Memory B cell (primary cell): ENCODE results near the gene ATG5.

ENCODE experiments used
- ATAC-seq: fragments of 150-1000 bp; cut with Tn5 transposase; 2 replicates; pipeline ENCODE4 v1.10.0; 2021; ENCODE audit warnings: low read depth, mild to moderate bottlenecking, moderate library complexity
- DNase-seq, 2 donors: peaks; one replicate each; pipeline ENCODE4 v3.0.0; 2022; ENCODE audit warnings: low spot score in 2 of 2
- H3K27ac Mint-ChIP-seq: one replicate; pipeline ENCODE4 v1.8.0; 2022; ENCODE audit warnings: mild to moderate bottlenecking, moderate library complexity, mixed read lengths
- H3K27me3 Mint-ChIP-seq: one replicate; pipeline ENCODE4 v1.8.0; 2022; ENCODE audit warnings: mixed read lengths
- H3K36me3 Mint-ChIP-seq: one replicate; pipeline ENCODE4 v1.8.0; 2022; ENCODE audit warnings: mild to moderate bottlenecking, mixed read lengths
- H3K4me1 Mint-ChIP-seq: one replicate; pipeline ENCODE4 v1.8.0; 2022; ENCODE audit warnings: mixed read lengths
- H3K4me3 Mint-ChIP-seq: one replicate; pipeline ENCODE4 v1.8.0; 2022; ENCODE audit warnings: mild to moderate bottlenecking, moderate library complexity, mixed read lengths
- H3K9me3 Mint-ChIP-seq: one replicate; pipeline ENCODE4 v1.8.0; 2022; ENCODE audit warnings: mixed read lengths

The ATG5 gene

GRCh38 chr6:106334646-106335448 is 9.3 kb upstream of the ATG5 start:
- H3K4me1 Mint-ChIP-seq, result peaks cover 5% of the 10 kb centered on the region
- DNase-seq (peak; percentile 33 to 41), ATAC-seq (peak; percentile 84)
- H3K27me3 Mint-ChIP-seq, result peaks cover 10% of the 10 kb centered on the region
- no peak overlapping the region for H3K27ac Mint-ChIP-seq
- no peaks in the 10 kb centered on the region for H3K9me3 Mint-ChIP-seq
- H3K4me3 Mint-ChIP-seq, result no peak overlapping the region
- no peaks in the 10 kb centered on the region for H3K36me3 Mint-ChIP-seq

DNA sequence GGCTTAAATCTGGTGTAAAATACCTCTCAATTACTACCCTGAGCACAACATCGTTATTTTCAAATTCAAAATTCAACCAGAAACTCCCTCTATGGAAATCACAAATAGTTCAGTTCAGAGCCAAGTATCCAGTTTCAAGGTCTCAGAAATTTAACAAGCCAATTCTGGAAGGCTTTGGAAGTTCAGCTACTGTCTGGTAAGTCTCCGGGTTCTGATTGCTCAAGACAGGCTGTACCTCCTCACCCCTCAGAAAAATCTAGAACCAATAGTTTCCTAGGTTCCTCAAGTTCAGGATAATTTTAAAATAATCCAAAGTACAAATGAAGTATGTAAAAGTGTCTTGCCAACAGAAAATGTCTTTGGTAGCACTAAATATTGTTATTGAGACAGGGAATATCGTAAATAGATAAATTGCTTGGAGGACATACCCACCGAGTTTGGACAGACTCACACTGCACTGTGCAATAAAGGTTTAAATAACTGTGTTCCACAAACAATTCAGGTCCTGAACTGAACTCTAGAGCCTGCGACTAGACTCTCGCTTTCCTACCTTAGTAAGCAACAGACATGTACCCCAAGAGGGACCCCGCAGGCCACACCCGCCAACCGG is 729 bp downstream of the ATG5 start:
- ATAC-seq (no peak), DNase-seq (no peak)
- H3K4me3 Mint-ChIP-seq, result peak overlapping the region; percentile 100
- H3K9me3 Mint-ChIP-seq, result no peaks in the 10 kb centered on the region
- H3K27me3 Mint-ChIP-seq, result peaks cover 9% of the 10 kb centered on the region
- H3K36me3 Mint-ChIP-seq, result peaks cover 2% of the 10 kb centered on the region
- peaks cover 29% of the 10 kb centered on the region for H3K4me1 Mint-ChIP-seq
- peak overlapping the region; percentile 99 for H3K27ac Mint-ChIP-seq

DNA sequence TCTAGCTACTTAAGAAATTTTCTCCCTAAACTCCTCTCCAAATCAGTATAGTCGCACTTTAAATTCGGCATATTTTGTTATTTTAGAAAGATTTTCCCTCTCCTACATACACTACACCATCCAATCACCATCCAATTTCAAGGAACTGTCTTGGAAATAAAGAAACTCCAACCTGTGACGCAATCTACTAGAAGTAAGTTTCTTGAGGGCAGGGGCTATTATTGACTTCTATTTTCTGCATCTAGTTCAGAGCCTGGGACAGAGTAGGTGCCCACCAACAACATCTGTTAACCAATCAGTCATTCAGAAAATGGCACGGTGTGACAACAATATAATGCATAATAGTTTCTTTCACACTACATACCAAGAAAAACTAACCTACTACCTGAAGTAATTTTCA is 3.6 kb downstream of the ATG5 start:
- ATAC-seq (no peak), DNase-seq (no peak)
- Mint-ChIP-seq H3K9me3 (no peaks in the 10 kb centered on the region), H3K36me3 (peaks cover 2% of the 10 kb centered on the region), H3K27me3 (no peaks in the 10 kb centered on the region), H3K4me1 (peaks cover 37% of the 10 kb centered on the region), H3K27ac (no peak overlapping the region), H3K4me3 (no peak overlapping the region)

GRCh38 chr6:106318851-106319250 is 6.7 kb downstream of the ATG5 start:
- no peak overlapping the region for H3K4me3 Mint-ChIP-seq
- no peaks in the 10 kb centered on the region for H3K27me3 Mint-ChIP-seq
- DNase-seq, result no peak
- H3K27ac Mint-ChIP-seq, result no peak overlapping the region
- H3K36me3 Mint-ChIP-seq, result peaks cover 13% of the 10 kb centered on the region
- H3K4me1 Mint-ChIP-seq, result peaks cover 35% of the 10 kb centered on the region
- no peaks in the 10 kb centered on the region for H3K9me3 Mint-ChIP-seq
- no peak for ATAC-seq

DNA sequence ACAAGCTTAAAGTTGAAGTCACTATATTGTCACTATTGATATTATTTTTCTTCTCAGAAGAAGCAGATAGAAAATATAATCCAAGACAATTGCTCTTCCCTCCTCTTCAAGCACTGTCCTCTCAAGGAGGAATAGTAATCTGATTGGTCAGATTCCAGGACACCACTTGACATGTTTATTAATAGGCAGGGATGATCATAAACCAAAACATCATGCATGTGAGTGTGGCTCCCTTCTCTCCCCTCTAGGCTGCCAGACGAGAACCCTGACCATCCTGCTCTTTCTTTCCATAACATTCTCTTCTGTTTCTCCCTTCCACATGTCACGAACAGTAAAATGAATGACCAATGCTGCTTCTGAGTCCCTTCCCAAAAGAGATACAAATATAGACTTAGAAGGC is 7.5 kb downstream of the ATG5 start:
- Mint-ChIP-seq H3K27ac (peak overlapping the region; percentile 8), H3K27me3 (no peaks in the 10 kb centered on the region)
- no peak for DNase-seq

GRCh38 chr6:106316375-106316766 is 9.2 kb downstream of the ATG5 start:
- Mint-ChIP-seq H3K27ac (no peak overlapping the region), H3K27me3 (no peaks in the 10 kb centered on the region), H3K9me3 (no peaks in the 10 kb centered on the region), H3K4me1 (peaks cover 34% of the 10 kb centered on the region), H3K36me3 (peaks cover 18% of the 10 kb centered on the region), H3K4me3 (no peak overlapping the region)
- DNase-seq (no peak), ATAC-seq (no peak)

More for the DNA sequence above, 7.5 kb downstream of the ATG5 start:
- no peaks in the 10 kb centered on the region for H3K9me3 Mint-ChIP-seq
- no peak overlapping the region for H3K4me3 Mint-ChIP-seq
- no peak for ATAC-seq
- peaks cover 34% of the 10 kb centered on the region for H3K4me1 Mint-ChIP-seq
- H3K36me3 Mint-ChIP-seq, result peaks cover 14% of the 10 kb centered on the region

- Mint-ChIP-seq H3K27me3 (no peaks in the 10 kb centered on the region), H3K4me1 (peaks cover 38% of the 10 kb centered on the region), H3K27ac (no peak overlapping the region), H3K4me3 (no peak overlapping the region), H3K36me3 (peaks cover 22% of the 10 kb centered on the region), H3K9me3 (no peaks in the 10 kb centered on the region)
- ATAC-seq, result no peak
- DNase-seq, result no peak
These were observed 9.7 kb downstream of the ATG5 start for GRCh38 chr6:106315765-106316374.

DNA sequence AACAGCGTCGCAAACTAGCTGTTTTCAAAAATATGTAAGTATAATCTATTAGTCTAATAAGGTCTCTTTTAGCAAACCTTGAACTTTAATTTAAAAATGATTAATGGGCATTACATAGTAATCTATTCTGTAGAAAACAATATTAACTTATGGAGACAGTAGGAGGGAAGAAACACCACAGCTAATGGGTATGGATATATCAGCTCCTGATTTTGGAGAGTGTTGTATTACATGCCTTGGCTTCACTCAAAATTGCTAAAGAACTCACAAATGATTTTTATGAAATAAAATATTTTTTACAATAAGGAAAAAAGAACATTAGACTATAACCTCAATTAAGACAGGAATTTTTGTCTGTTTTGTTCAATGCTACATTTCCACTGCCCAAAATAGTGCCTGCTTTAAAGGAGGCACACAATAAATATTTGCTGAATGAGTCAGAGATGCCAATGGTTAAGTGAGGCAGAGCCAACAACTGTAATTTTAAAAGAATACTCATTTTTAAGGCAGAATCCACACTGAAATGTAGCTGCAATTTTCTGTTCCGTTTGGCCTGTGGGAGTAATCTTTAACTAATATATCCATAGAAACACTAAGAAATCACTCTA is 15.7 kb downstream of the ATG5 start:
- no peaks in the 10 kb centered on the region for H3K27me3 Mint-ChIP-seq
- no peak overlapping the region for H3K4me3 Mint-ChIP-seq
- no peak for ATAC-seq
- peaks cover 20% of the 10 kb centered on the region for H3K4me1 Mint-ChIP-seq
- no peaks in the 10 kb centered on the region for H3K9me3 Mint-ChIP-seq
- DNase-seq, result no peak
- peaks cover 27% of the 10 kb centered on the region for H3K36me3 Mint-ChIP-seq
- no peak overlapping the region for H3K27ac Mint-ChIP-seq

- no peak overlapping the region for H3K27ac Mint-ChIP-seq
- ATAC-seq (no peak), DNase-seq (no peak)
- H3K4me1 Mint-ChIP-seq, result peaks cover 23% of the 10 kb centered on the region
- no peak overlapping the region for H3K4me3 Mint-ChIP-seq
- H3K27me3 Mint-ChIP-seq, result no peaks in the 10 kb centered on the region
- peaks cover 28% of the 10 kb centered on the region for H3K36me3 Mint-ChIP-seq
- H3K9me3 Mint-ChIP-seq, result no peaks in the 10 kb centered on the region
These were observed 16.6 kb downstream of the ATG5 start for GRCh38 chr6:106308985-106309384.

DNA sequence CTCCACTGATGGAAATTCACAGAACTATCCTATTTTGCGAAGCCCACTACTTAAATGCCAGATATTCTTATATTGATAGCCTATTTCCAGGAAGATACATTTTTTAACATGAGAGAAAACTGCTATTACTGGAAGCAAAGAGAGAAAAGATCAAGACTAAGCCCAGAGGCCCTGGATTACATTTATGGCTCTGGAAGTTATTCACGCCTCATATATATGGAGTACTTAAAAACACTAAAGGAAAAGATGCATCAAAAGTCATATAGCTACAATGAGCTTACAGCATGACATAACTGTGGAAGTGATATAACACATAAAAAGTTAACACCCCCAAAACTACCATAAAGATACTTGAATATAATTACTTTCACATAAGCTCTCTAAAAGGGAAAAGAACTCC is 19.8 kb downstream of the ATG5 start:
- Mint-ChIP-seq H3K36me3 (peaks cover 16% of the 10 kb centered on the region), H3K27ac (no peak overlapping the region), H3K9me3 (no peaks in the 10 kb centered on the region), H3K27me3 (no peaks in the 10 kb centered on the region), H3K4me3 (no peak overlapping the region), H3K4me1 (peaks cover 6% of the 10 kb centered on the region)
- DNase-seq (no peak), ATAC-seq (no peak)

- Mint-ChIP-seq H3K27ac (no peak overlapping the region), H3K27me3 (no peaks in the 10 kb centered on the region), H3K4me3 (no peak overlapping the region), H3K4me1 (peaks cover 6% of the 10 kb centered on the region), H3K36me3 (peaks cover 9% of the 10 kb centered on the region), H3K9me3 (no peaks in the 10 kb centered on the region)
- no peak for DNase-seq
- ATAC-seq, result no peak
These were observed 24.6 kb downstream of the ATG5 start for GRCh38 chr6:106300944-106301343.

GRCh38 chr6:106300020-106300780 is 25.4 kb downstream of the ATG5 start:
- H3K4me3 Mint-ChIP-seq, result no peak overlapping the region
- H3K9me3 Mint-ChIP-seq, result no peaks in the 10 kb centered on the region
- no peak overlapping the region for H3K27ac Mint-ChIP-seq
- no peak for ATAC-seq
- no peak for DNase-seq
- H3K4me1 Mint-ChIP-seq, result peaks cover 3% of the 10 kb centered on the region
- no peaks in the 10 kb centered on the region for H3K27me3 Mint-ChIP-seq
- H3K36me3 Mint-ChIP-seq, result peaks cover 5% of the 10 kb centered on the region

DNA sequence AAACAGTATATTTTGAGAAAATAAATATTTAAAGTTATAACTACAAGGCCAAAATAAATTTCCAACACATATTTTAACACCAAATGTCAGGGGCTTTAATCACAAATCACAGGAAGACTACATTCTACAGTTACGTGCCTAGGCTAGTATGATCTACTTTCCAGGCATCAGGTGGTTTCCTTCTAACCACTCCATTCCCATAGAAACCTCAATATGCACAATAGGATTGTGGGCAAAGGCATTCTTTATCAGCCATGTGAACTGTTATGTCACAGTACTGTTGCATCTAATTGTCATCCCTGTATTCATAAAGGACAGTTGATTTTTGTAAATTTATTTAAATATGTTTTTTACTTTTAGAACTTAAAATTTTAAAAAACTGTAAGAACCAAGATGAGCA is 32.4 kb downstream of the ATG5 start:
- H3K9me3 Mint-ChIP-seq, result no peaks in the 10 kb centered on the region
- DNase-seq (no peak), ATAC-seq (no peak)
- H3K27me3 Mint-ChIP-seq, result no peaks in the 10 kb centered on the region
- H3K4me1 Mint-ChIP-seq, result peaks cover 4% of the 10 kb centered on the region
- H3K27ac Mint-ChIP-seq, result no peak overlapping the region
- H3K4me3 Mint-ChIP-seq, result no peak overlapping the region
- peaks cover 12% of the 10 kb centered on the region for H3K36me3 Mint-ChIP-seq

- no peak for ATAC-seq
- Mint-ChIP-seq H3K27ac (no peak overlapping the region), H3K9me3 (no peaks in the 10 kb centered on the region), H3K36me3 (peaks cover 22% of the 10 kb centered on the region), H3K27me3 (no peaks in the 10 kb centered on the region), H3K4me1 (peaks cover 5% of the 10 kb centered on the region), H3K4me3 (no peak overlapping the region)
- no peak for DNase-seq
These were observed 34.6 kb downstream of the ATG5 start for GRCh38 chr6:106290954-106291353.
